Activated gamma-delta T cell treated with Interleukin-2 at 50 U/mL for 16 hours (primary cell): Measurements from ENCODE around the gene LYG1.

Experiments used
- DNase-seq: peaks from one replicate; pipeline ENCODE4 v3.0.0-alpha.2; 2020

LYG1 gene

DNA sequence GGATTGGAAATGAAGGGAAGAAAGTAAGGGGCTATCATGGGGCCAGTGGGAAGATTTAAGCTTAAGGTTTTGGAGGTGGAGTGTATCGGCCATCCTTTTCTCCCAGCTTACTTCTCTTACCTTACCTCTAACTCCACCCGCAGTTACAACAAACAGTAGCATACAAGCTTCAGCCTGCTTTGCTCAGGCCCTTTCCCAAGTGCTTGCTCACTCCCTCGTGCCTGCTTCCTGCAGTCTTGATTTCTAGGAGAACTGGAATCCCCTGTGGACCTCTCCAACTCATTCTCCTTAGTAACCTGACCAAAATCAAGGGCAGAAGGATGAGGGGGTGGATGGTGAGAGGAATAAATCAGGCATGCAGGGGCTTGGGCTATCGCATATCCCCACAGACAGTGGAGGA lies 39.8 kb downstream of the LYG1 start:
- DNase-seq: no peak

DNA sequence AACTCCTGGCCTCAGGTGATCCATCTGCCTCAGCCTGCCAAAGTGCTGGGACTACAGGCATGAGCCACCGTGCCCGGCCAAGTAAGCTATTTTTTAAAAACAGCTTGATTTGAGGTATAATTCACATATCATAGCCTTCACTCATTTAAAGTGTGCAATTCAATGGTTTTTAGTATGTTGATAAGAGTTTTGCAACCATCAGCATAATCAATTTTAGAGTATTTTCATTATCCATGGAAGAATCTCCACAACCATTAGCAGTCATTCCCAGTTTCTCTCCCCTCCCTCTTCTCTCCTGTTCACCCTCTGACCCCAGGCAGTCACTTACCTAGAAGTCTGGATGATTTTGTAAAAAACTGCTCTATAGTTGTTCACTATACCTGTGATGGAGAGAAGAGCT lies 40.8 kb downstream of the LYG1 start:
- no peak for DNase-seq

DNA sequence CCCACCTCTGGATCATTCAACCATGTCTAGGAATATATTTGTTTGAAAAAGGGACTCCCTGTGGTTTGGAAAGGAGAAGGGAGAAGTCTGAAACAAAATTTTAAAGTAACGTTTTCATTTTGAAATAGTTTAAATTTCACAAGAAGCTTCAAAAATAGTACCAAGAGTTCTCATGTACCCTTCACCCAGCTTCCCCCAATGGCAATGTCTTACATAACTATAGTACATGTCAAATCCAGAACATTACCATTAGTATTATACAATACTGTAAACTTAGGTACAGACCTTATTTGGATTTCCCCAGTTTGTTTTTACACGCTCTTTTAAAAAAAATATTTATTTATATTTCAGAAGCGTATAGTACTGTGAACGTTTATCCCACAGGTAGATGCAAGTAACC lies 41.5 kb downstream of the LYG1 start:
- no peak for DNase-seq

- DNase-seq: no peak
Measured at GRCh38 chr2:99256677-99257076, 44.3 kb downstream of the LYG1 start.

- DNase-seq: no peak
Measured at GRCh38 chr2:99255491-99256318, 45.3 kb downstream of the LYG1 start, which contains the start of gene LYG2. Gene LYG2, minus strand, starts transcription at chr2:99255666. Its CDS starts 1,406 bp downstream, at chr2:99254260.

DNA sequence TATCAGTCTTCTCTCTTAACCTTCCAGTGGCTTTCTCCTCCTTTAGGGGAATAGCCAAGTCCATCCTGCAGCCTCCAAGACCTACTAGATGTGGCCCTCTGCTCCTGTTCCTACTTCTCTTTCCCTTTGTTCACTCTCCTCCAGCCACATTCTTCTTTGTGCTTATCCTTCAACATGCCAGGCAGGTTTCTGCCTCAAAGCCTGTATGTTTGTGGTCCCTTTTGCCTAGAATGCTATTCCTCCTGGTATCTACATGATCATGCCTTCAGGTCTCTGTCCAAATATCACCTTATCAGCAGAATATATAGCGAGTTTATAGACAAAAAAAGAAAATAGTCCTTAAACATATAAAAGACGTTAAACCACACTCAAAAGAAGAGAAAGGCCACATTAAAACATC lies 51.0 kb downstream of the LYG1 start:
- DNase-seq: no peak

GRCh38 chr2:99242151-99242550 lies 58.8 kb downstream of the LYG1 start:
- DNase-seq: no peak

GRCh38 chr2:99240431-99240830 lies 60.6 kb downstream of the LYG1 start:
- no peak for DNase-seq

DNA sequence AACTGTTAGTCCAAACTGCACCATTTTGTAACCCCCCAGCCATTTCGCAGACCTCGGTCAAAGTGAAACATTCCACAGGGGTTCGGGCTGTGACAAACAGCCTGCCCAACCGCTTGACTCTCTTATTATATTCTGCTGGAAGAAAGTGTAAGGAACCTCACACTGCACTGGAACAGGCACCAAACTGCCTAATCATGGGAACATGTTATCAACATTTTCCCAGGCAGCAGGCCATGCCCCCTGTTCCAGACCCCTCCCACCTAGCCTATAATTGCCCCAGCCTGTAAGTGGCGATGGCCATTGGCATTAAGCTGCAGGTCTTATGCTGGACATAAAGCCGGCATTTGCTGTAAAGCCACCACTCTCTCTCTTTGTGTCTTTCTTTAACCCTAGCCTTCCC lies 62.4 kb downstream of the LYG1 start:
- DNase-seq: no peak
